ACC112 (cell line): ENCODE measurements around the gene PTPRN2.
"Not testable (repeated sequence)": the region's sequence is repeated elsewhere in the genome, so short reads cannot be mapped to it uniquely, and the experiment has no call there.

Experiments used
- H2AFZ ChIP-seq: fragments of 200-600 bp; sonication (generic); one replicate; pipeline ENCODE4 v1.6.0; 2017; ENCODE audit warnings: antibody characterized with exemption, low read length; ENCODE audit not compliant: unreplicated experiment
- H3K27ac ChIP-seq: fragments of 200-600 bp; sonication (generic); 2 replicates; pipeline ENCODE4 v1.5.1; 2014; ENCODE audit warnings: low read depth, mild to moderate bottlenecking, antibody characterized with exemption, low read length, moderate library complexity
- H3K27me3 ChIP-seq: fragments of 200-600 bp; sonication (generic); 2 replicates; pipeline ENCODE4 v1.6.1; 2014; ENCODE audit warnings: mild to moderate bottlenecking, antibody characterized with exemption, low read length, moderate library complexity, mixed read lengths; ENCODE audit not compliant: insufficient read depth
- H3K36me3 ChIP-seq: fragments of 200-600 bp; sonication (generic); 2 replicates; pipeline ENCODE4 v1.6.1; 2016; ENCODE audit warnings: mild to moderate bottlenecking, antibody characterized with exemption, low read length, moderate library complexity, mixed read lengths; ENCODE audit not compliant: insufficient read depth
- H3K4me1 ChIP-seq: fragments of 200-600 bp; sonication (generic); one replicate; pipeline ENCODE4 v1.6.1; 2016; ENCODE audit warnings: low read length, mixed read lengths; ENCODE audit not compliant: insufficient read depth, unreplicated experiment, control insufficient read depth
- H3K4me3 ChIP-seq: fragments of 200-600 bp; sonication (generic); 2 replicates; pipeline ENCODE4 v1.5.1; 2014; ENCODE audit warnings: mild to moderate bottlenecking, low read depth, low read length
- H3K79me2 ChIP-seq: fragments of 200-600 bp; sonication (generic); one replicate; pipeline ENCODE4 v1.6.0; 2016; ENCODE audit warnings: low read length; ENCODE audit not compliant: control insufficient read depth, unreplicated experiment, insufficient read depth

PTPRN2 gene

GRCh38 chr7:158354861-158355260 is 232.8 kb downstream of the PTPRN2 start:
- Histone ChIP-seq H3K36me3 (no peaks in the 10 kb centered on the region), H3K4me3 (no peak overlapping the region), H2AFZ (no peak overlapping the region), H3K27ac (no peak overlapping the region), H3K4me1 (no peaks in the 10 kb centered on the region), H3K27me3 (0 out of 2 replicates have a peak, but pooled peaks cover 4% of the 10 kb centered on the region), H3K79me2 (no peaks in the 10 kb centered on the region)

- no peaks in the 10 kb centered on the region for H3K36me3 ChIP-seq
These were observed 233.7 kb downstream of the PTPRN2 start for GRCh38 chr7:158353606-158354570.

DNA sequence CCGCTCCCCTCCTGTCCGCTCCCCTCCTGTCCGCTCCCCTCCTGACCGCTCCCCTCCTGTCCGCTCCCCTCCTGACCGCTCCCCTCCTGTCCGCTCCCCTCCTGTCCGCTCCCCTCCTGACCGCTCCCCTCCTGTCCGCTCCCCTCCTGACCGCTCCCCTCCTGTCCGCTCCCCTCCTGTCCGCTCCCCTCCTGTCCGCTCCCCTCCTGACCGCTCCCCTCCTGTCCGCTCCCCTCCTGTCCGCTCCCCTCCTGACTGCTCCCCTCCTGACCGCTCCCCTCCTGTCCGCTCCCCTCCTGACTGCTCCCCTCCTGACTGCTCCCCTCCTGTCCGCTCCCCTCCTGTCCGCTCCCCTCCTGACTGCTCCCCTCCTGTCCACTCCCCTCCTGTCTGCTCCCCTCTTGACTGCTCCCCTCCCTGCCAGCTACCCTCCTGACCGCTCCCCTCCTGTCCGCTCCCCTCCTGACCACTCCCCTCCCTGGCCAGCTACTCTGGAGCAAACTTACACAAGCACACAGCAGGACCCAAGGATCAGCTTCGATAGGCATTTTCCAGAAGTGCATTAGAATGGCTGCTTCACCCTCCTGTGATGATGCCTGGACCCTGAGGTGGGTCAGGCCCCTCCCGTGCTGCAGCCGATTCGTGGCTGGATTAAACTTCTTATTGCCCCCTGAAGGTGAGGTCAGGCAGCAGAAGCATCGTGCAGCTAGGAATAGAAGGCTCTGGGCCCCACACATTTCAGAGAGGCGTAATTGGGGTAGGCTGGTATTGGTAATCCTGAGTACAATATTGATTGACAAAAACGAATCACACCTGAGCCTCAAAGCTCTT is 235.5 kb downstream of the PTPRN2 start:
- H2AFZ ChIP-seq, H3K36me3 ChIP-seq, H3K27me3 ChIP-seq, H3K4me3 ChIP-seq, H3K4me1 ChIP-seq, H3K27ac ChIP-seq, H3K79me2 ChIP-seq: not testable (repeated sequence)

More at GRCh38 chr7:158353606-158354570, 233.7 kb downstream of the PTPRN2 start:
- H3K79me2 ChIP-seq, result no peaks in the 10 kb centered on the region
- H3K27me3 ChIP-seq, result 0 out of 2 replicates have a peak, but pooled peaks cover 4% of the 10 kb centered on the region
- no peak overlapping the region for H2AFZ ChIP-seq
- no peak overlapping the region for H3K27ac ChIP-seq
- no peak overlapping the region for H3K4me3 ChIP-seq
- no peaks in the 10 kb centered on the region for H3K4me1 ChIP-seq

- Histone ChIP-seq H3K4me1 (no peaks in the 10 kb centered on the region), H3K27me3 (0 out of 2 replicates have a peak, but pooled peaks cover 4% of the 10 kb centered on the region), H3K36me3 (no peaks in the 10 kb centered on the region), H3K4me3 (no peak overlapping the region), H3K79me2 (no peaks in the 10 kb centered on the region), H2AFZ (no peak overlapping the region), H3K27ac (no peak overlapping the region)
These were observed 236.1 kb downstream of the PTPRN2 start for GRCh38 chr7:158351481-158351880.

GRCh38 chr7:158351051-158351450 is 236.6 kb downstream of the PTPRN2 start:
- no peak overlapping the region for H3K27ac ChIP-seq
- no peak overlapping the region for H3K4me3 ChIP-seq
- no peaks in the 10 kb centered on the region for H3K4me1 ChIP-seq
- no peaks in the 10 kb centered on the region for H3K79me2 ChIP-seq
- 0 out of 2 replicates have a peak, but pooled peaks cover 4% of the 10 kb centered on the region for H3K27me3 ChIP-seq
- no peaks in the 10 kb centered on the region for H3K36me3 ChIP-seq
- H2AFZ ChIP-seq, result no peak overlapping the region

DNA sequence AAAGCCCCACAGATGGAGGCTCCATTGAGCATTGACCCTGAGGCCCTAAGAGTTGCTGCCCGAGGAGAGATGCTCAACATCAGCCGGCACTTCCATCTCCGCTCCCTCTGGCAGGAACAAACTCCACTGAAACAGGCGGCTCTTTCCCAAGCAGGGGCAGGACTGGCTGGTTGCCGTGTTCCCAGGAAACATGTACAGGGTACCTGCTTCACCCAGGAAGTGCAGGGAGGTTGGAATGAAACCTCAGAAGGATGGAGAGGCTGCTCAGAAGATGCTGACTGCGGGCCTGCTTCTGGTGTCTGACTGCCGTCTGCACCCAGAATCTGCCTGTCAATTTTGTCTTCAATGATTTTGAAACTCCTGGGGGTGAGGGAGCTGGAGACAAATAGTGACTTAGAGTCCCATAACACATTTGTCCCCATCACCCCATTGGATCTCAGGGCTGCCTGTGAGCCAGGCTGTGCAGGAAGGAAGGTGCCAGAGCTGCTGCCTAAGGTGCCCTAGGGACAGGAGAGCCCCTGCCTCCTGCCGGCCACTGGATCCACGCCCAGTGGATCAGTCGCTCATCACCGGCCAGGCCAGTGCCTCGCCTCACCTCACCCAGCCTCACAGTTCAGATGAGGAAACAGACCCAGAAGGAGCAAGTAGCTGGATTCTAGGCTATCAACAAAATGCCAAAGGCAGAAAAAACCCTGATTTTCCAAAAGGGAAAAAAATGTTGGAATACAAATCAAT is 237.3 kb downstream of the PTPRN2 start:
- no peak overlapping the region for H3K27ac ChIP-seq
- H3K4me1 ChIP-seq, result no peaks in the 10 kb centered on the region
- H3K36me3 ChIP-seq, result no peaks in the 10 kb centered on the region
- no peaks in the 10 kb centered on the region for H3K79me2 ChIP-seq
- H3K27me3 ChIP-seq, result 0 out of 2 replicates have a peak, but pooled peaks cover 3% of the 10 kb centered on the region
- H2AFZ ChIP-seq, result no peak overlapping the region
- H3K4me3 ChIP-seq, result no peak overlapping the region

GRCh38 chr7:158348446-158348845 is 239.2 kb downstream of the PTPRN2 start:
- Histone ChIP-seq H3K4me1 (no peaks in the 10 kb centered on the region), H3K36me3 (no peaks in the 10 kb centered on the region), H3K4me3 (no peak overlapping the region), H3K79me2 (no peaks in the 10 kb centered on the region), H2AFZ (no peak overlapping the region), H3K27ac (no peak overlapping the region), H3K27me3 (no peaks in the 10 kb centered on the region)

GRCh38 chr7:158348039-158348438 is 239.6 kb downstream of the PTPRN2 start:
- H2AFZ ChIP-seq, H3K4me3 ChIP-seq, H3K27me3 ChIP-seq, H3K36me3 ChIP-seq, H3K4me1 ChIP-seq, H3K27ac ChIP-seq, H3K79me2 ChIP-seq: not testable (repeated sequence)

DNA sequence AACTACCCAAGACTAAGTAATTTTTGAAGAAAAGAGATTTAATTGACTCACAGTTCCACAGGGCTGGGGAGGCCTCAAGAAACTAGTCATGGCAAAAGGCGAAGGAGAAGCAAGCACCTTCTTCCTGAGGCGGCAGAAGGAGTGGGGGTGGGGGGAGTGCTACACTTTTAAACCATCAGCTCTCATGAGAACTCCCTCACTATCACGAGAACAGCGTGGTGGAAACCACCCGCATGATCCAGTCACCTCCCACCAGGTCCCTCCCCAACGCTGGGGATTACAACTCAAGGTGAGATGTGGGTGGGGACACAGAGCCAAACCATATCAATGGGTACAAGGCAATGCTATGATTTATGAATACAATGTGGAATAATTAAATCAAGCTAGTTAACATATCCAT is 241.9 kb downstream of the PTPRN2 start:
- no peak overlapping the region for H3K4me3 ChIP-seq
- H3K27me3 ChIP-seq, result no peaks in the 10 kb centered on the region
- no peak overlapping the region for H2AFZ ChIP-seq
- no peak overlapping the region for H3K27ac ChIP-seq
- H3K36me3 ChIP-seq, result no peaks in the 10 kb centered on the region
- H3K79me2 ChIP-seq, result no peaks in the 10 kb centered on the region
- H3K4me1 ChIP-seq, result no peaks in the 10 kb centered on the region

DNA sequence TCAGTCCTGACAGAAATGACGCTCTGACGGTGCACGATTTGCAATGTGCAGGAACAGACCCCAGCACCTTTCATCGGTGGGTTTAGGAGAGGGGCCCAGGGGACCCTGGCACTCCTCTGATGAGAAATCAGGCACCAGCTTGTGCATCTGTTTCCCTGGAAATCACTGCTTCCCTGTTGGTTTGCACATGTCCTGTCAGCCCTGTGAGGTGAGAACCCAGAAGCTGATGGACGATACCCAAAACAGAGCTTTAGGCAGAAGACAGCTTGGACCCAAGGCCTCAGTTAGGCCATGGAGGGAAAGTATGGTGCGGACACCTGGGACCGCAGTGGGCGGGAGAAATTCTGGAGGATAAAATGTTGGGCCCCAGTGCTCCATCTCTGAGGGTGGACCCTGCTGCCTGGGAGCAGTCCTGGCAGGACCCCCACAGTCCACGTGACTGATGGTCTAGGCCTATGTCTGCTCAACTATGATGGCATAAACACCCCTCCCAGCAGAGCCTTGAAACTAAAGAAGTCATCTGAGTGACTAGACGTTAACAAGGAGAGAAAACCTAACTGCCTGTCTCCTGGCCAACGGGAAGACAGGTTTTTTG is 242.8 kb downstream of the PTPRN2 start:
- no peaks in the 10 kb centered on the region for H3K4me1 ChIP-seq
- H3K36me3 ChIP-seq, result no peaks in the 10 kb centered on the region
- no peak overlapping the region for H2AFZ ChIP-seq
- H3K79me2 ChIP-seq, result no peaks in the 10 kb centered on the region
- H3K27ac ChIP-seq, result no peak overlapping the region
- H3K4me3 ChIP-seq, result no peak overlapping the region
- no peaks in the 10 kb centered on the region for H3K27me3 ChIP-seq
